GM13976 (cell line): Measurements from ENCODE around the gene HDAC8.

Source experiments
- DNase-seq: peaks from one replicate; pipeline ENCODE4 v3.0.0; 2012; ENCODE audit warnings: low spot score
- in situ Hi-C: fragments of 300-500 bp; cut with MboI; formaldehyde crosslinking; loops from one replicate; pipeline ENCODE4 v1.12.0; 2022; ENCODE audit warnings: low sequenced_read_pairs, mixed read lengths, inconsistent platforms; ENCODE audit not compliant: unreplicated experiment
- TF ChIP-seq, protein P1 (sequence below): IDR thresholded peaks from 2 replicates; pipeline ENCODE4 v1.5.1; 2012; ENCODE audit warnings: borderline replicate concordance, mild to moderate bottlenecking; ENCODE audit not compliant: insufficient read depth; ENCODE audit errors: extremely low read depth, missing control alignments, control extremely low read depth

The HDAC8 gene

GRCh38 chrX:72314881-72315280, 257.8 kb downstream of the HDAC8 start:
- TF ChIP-seq, protein P1, sequence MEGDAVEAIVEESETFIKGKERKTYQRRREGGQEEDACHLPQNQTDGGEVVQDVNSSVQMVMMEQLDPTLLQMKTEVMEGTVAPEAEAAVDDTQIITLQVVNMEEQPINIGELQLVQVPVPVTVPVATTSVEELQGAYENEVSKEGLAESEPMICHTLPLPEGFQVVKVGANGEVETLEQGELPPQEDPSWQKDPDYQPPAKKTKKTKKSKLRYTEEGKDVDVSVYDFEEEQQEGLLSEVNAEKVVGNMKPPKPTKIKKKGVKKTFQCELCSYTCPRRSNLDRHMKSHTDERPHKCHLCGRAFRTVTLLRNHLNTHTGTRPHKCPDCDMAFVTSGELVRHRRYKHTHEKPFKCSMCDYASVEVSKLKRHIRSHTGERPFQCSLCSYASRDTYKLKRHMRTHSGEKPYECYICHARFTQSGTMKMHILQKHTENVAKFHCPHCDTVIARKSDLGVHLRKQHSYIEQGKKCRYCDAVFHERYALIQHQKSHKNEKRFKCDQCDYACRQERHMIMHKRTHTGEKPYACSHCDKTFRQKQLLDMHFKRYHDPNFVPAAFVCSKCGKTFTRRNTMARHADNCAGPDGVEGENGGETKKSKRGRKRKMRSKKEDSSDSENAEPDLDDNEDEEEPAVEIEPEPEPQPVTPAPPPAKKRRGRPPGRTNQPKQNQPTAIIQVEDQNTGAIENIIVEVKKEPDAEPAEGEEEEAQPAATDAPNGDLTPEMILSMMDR: no peak
- DNase-seq: no peak
- in situ Hi-C loops: no loop called here

GRCh38 chrX:72313707-72314641, 258.7 kb downstream of the HDAC8 start:
- in situ Hi-C loops: no loop called here

DNA sequence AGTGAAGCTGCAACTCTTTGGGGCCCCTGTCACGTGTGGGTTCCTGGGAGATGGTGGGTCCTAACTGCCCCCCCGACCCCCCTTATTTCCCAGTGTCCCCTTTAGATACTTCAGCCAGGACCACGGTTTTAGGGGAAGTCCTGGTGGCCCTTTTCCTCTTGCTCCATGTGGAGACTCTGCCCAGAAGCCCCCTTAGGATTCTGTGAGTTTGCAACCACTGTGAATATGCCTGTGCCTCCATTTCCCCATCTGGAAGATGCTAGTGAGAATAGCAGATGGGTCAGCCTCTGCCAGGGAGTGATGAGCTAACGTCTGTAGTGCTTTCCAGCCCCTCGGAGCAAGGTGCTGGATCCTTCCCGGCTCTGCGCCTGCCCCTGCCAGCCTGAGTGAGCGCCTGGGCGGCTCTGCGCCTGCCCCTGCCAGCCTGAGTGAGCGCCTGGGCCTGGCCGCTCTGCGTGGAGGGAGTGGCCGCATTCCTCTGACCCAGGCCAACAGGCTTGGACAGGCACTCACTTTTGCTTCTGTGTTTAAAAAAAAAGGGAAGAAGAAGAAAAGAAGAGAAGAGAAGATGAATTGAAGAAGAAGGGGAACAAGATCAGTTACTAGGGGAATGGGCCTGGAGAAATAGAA, 260.2 kb downstream of the HDAC8 start:
- in situ Hi-C loops: no loop called here
- TF ChIP-seq, protein P1: no peak
- DNase-seq: no peak

More at GRCh38 chrX:72313707-72314641, 258.7 kb downstream of the HDAC8 start:
- no peak for DNase-seq
- TF ChIP-seq, protein P1: no peak

DNA sequence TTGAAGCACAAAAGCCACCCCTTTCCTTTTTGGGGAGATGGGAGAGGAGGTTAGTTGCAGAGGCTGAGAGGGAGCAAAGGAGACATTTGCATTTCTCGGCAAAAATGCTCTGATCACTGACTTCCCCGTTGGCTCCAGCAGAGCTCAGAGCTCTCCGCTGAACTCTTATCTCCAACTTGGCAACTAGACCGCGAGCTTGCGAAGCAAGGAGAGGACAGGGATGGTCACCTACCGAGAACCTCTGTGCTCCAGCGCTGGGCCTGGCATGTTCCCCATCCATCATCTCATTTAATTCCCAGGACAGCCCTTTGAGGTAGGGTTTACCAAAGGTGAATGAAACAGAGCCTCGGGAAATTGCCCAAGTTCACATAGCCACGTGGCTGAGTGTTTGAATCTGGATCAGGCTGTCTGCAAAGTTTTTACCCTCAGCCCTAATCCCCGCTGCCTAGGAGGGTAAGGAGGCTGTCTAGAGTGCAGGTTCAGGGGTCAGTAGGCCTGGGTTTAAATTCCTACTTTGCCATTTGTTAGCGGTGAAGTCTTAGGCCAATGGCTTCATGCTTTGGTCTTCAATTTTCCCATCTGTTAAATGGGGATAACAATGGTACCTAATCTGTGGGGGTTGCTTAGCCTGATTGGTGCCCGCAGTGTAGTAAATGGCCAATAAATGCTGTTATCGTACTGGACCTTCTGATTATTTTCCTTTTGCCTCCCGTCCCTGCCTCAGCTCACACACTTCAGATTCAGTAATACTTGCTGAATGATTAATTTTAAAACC, 263.2 kb downstream of the HDAC8 start:
- in situ Hi-C loops: no loop called here
- TF ChIP-seq, protein P1: no peak
- no peak for DNase-seq

- peak; percentile 45 for DNase-seq
- in situ Hi-C loops: no loop called here
These were observed 263.9 kb downstream of the HDAC8 start for GRCh38 chrX:72308566-72309296.

More at GRCh38 chrX:72308566-72309296, 263.9 kb downstream of the HDAC8 start:
- TF ChIP-seq, protein P1: no peak
